Activated T-cell treated with anti-CD3 and anti-CD28 coated beads, Interleukin-2, amount 50 U/mL, for 24 hours (primary cell): ENCODE data around the gene IP6K1.

Experiments used
- DNase-seq: peaks from one replicate; pipeline ENCODE4 v3.0.0-alpha.2; 2020
- H3K27ac Mint-ChIP-seq: 2 replicates; pipeline ENCODE4 v1.8.0; 2020; ENCODE audit warnings: mild to moderate bottlenecking, mixed read lengths
- H3K27me3 Mint-ChIP-seq: 2 replicates; pipeline ENCODE4 v1.8.0; 2020; ENCODE audit warnings: mixed read lengths
- H3K36me3 Mint-ChIP-seq: 2 replicates; pipeline ENCODE4 v1.8.0; 2020; ENCODE audit warnings: low read depth, mixed read lengths
- H3K4me1 Mint-ChIP-seq: 2 replicates; pipeline ENCODE4 v1.8.0; 2020; ENCODE audit warnings: low read depth, mixed read lengths
- H3K4me3 Mint-ChIP-seq: 2 replicates; pipeline ENCODE4 v1.8.0; 2020; ENCODE audit warnings: mild to moderate bottlenecking, moderate library complexity, mixed read lengths
- H3K9me3 Mint-ChIP-seq: 2 replicates; pipeline ENCODE4 v1.8.0; 2020; ENCODE audit warnings: mixed read lengths

IP6K1 gene

GRCh38 chr3:49802719-49803464 is 16.6 kb upstream of the IP6K1 start, which contains the start of gene INKA1:
Gene INKA1 (plus strand): TSS chr3:49803261. CDS start chr3:49803393, 132 bp downstream.
- Mint-ChIP-seq H3K36me3 (peaks cover 1% of the 10 kb centered on the region), H3K4me1 (peaks cover 46% of the 10 kb centered on the region), H3K4me3 (peak within 1 kb of the TSS; percentile 89), H3K27ac (peak within 1 kb of the TSS; percentile 94), H3K27me3 (peaks cover 2% of the 10 kb centered on the region), H3K9me3 (no peaks in the 10 kb centered on the region)
- DNase-seq, result peak; percentile 91

- H3K27me3 Mint-ChIP-seq, result peaks cover 2% of the 10 kb centered on the region
- no peak overlapping the region for H3K27ac Mint-ChIP-seq
- peaks cover 1% of the 10 kb centered on the region for H3K36me3 Mint-ChIP-seq
- H3K9me3 Mint-ChIP-seq, result no peaks in the 10 kb centered on the region
- H3K4me3 Mint-ChIP-seq, result no peak overlapping the region
- peaks cover 28% of the 10 kb centered on the region for H3K4me1 Mint-ChIP-seq
- DNase-seq, result no peak
These were observed 14.8 kb upstream of the IP6K1 start for GRCh38 chr3:49801160-49801559.

GRCh38 chr3:49799761-49800160 is 13.4 kb upstream of the IP6K1 start, which contains the start of gene CDHR4:
Gene CDHR4 (minus strand): TSS chr3:49799873. CDS start chr3:49799812, 61 bp downstream.
- H3K27ac Mint-ChIP-seq, result no peak within 1 kb of the TSS

GRCh38 chr3:49799105-49799504 is 12.8 kb upstream of the IP6K1 start:
- no peak overlapping the region for H3K27ac Mint-ChIP-seq
- no peak for DNase-seq
- peaks cover 1% of the 10 kb centered on the region for H3K36me3 Mint-ChIP-seq
- H3K4me3 Mint-ChIP-seq, result no peak overlapping the region
- peaks cover 11% of the 10 kb centered on the region for H3K4me1 Mint-ChIP-seq
- H3K27me3 Mint-ChIP-seq, result peaks cover 2% of the 10 kb centered on the region
- H3K9me3 Mint-ChIP-seq, result no peaks in the 10 kb centered on the region

More at GRCh38 chr3:49799761-49800160, 13.4 kb upstream of the IP6K1 start, which contains the start of gene CDHR4:
- peaks cover 2% of the 10 kb centered on the region for H3K27me3 Mint-ChIP-seq
- H3K36me3 Mint-ChIP-seq, result peaks cover 1% of the 10 kb centered on the region
- no peak for DNase-seq
- H3K9me3 Mint-ChIP-seq, result no peaks in the 10 kb centered on the region
- no peak within 1 kb of the TSS for H3K4me3 Mint-ChIP-seq
- peaks cover 15% of the 10 kb centered on the region for H3K4me1 Mint-ChIP-seq

GRCh38 chr3:49794926-49795905 is 8.9 kb upstream of the IP6K1 start:
- H3K36me3 Mint-ChIP-seq, result no peaks in the 10 kb centered on the region

GRCh38 chr3:49794431-49794830 is 8.1 kb upstream of the IP6K1 start:
- peaks cover 2% of the 10 kb centered on the region for H3K4me1 Mint-ChIP-seq
- no peak overlapping the region for H3K27ac Mint-ChIP-seq
- no peaks in the 10 kb centered on the region for H3K9me3 Mint-ChIP-seq
- no peak overlapping the region for H3K4me3 Mint-ChIP-seq
- no peak for DNase-seq
- no peaks in the 10 kb centered on the region for H3K36me3 Mint-ChIP-seq
- H3K27me3 Mint-ChIP-seq, result no peaks in the 10 kb centered on the region

More at GRCh38 chr3:49794926-49795905, 8.9 kb upstream of the IP6K1 start:
- no peak overlapping the region for H3K27ac Mint-ChIP-seq
- no peak overlapping the region for H3K4me3 Mint-ChIP-seq
- no peak for DNase-seq
- H3K9me3 Mint-ChIP-seq, result no peaks in the 10 kb centered on the region
- peaks cover under 1% of the 10 kb centered on the region for H3K4me1 Mint-ChIP-seq
- H3K27me3 Mint-ChIP-seq, result no peaks in the 10 kb centered on the region

- Mint-ChIP-seq H3K36me3 (no peaks in the 10 kb centered on the region), H3K27ac (no peak overlapping the region), H3K4me1 (peaks cover 2% of the 10 kb centered on the region), H3K9me3 (no peaks in the 10 kb centered on the region), H3K4me3 (no peak overlapping the region), H3K27me3 (no peaks in the 10 kb centered on the region)
- DNase-seq, result no peak
These were observed 7.2 kb upstream of the IP6K1 start for GRCh38 chr3:49793486-49794085.

- Mint-ChIP-seq H3K4me3 (no peak overlapping the region), H3K27ac (no peak overlapping the region), H3K4me1 (peaks cover 2% of the 10 kb centered on the region), H3K36me3 (no peaks in the 10 kb centered on the region), H3K9me3 (no peaks in the 10 kb centered on the region), H3K27me3 (no peaks in the 10 kb centered on the region)
- DNase-seq, result no peak
These were observed 6.2 kb upstream of the IP6K1 start for GRCh38 chr3:49792371-49793150.

- Mint-ChIP-seq H3K9me3 (no peaks in the 10 kb centered on the region), H3K4me3 (no peak overlapping the region), H3K27ac (no peak overlapping the region), H3K4me1 (peaks cover 11% of the 10 kb centered on the region), H3K27me3 (no peaks in the 10 kb centered on the region), H3K36me3 (no peaks in the 10 kb centered on the region)
- no peak for DNase-seq
These were observed 5.2 kb upstream of the IP6K1 start for GRCh38 chr3:49791571-49791970.

- no peaks in the 10 kb centered on the region for H3K27me3 Mint-ChIP-seq
- no peaks in the 10 kb centered on the region for H3K9me3 Mint-ChIP-seq
- peaks cover 12% of the 10 kb centered on the region for H3K4me1 Mint-ChIP-seq
- DNase-seq, result no peak
- H3K27ac Mint-ChIP-seq, result no peak overlapping the region
- peaks cover under 1% of the 10 kb centered on the region for H3K36me3 Mint-ChIP-seq
- no peak overlapping the region for H3K4me3 Mint-ChIP-seq
These were observed 4.5 kb upstream of the IP6K1 start for GRCh38 chr3:49790626-49791411.

- no peak for DNase-seq
- peaks cover 25% of the 10 kb centered on the region for H3K36me3 Mint-ChIP-seq
- H3K27ac Mint-ChIP-seq, result no peak overlapping the region
- H3K27me3 Mint-ChIP-seq, result no peaks in the 10 kb centered on the region
- no peaks in the 10 kb centered on the region for H3K9me3 Mint-ChIP-seq
- peaks cover 29% of the 10 kb centered on the region for H3K4me1 Mint-ChIP-seq
- no peak overlapping the region for H3K4me3 Mint-ChIP-seq
These were observed 1.7 kb upstream of the IP6K1 start for GRCh38 chr3:49788056-49788455.

GRCh38 chr3:49787536-49787935 is 1.2 kb upstream of the IP6K1 start:
- H3K27me3 Mint-ChIP-seq, result no peaks in the 10 kb centered on the region
- no peak overlapping the region for H3K27ac Mint-ChIP-seq
- H3K4me3 Mint-ChIP-seq, result no peak overlapping the region
- DNase-seq, result no peak
- no peaks in the 10 kb centered on the region for H3K9me3 Mint-ChIP-seq
- H3K36me3 Mint-ChIP-seq, result peaks cover 27% of the 10 kb centered on the region
- H3K4me1 Mint-ChIP-seq, result peaks cover 29% of the 10 kb centered on the region

GRCh38 chr3:49787182-49787464 is 781 bp upstream of the IP6K1 start:
- DNase-seq, result no peak
- Mint-ChIP-seq H3K27me3 (no peaks in the 10 kb centered on the region), H3K4me1 (peaks cover 33% of the 10 kb centered on the region), H3K27ac (peak overlapping the region; percentile 96), H3K36me3 (peaks cover 31% of the 10 kb centered on the region), H3K4me3 (peak overlapping the region; percentile 88), H3K9me3 (no peaks in the 10 kb centered on the region)
